Measurements from ENCODE around the gene ESYT3. TPM values are rescaled to one million over a fixed set of nuclear protein-coding genes. Genes with fewer than 3 reads are reported as not detected.
A peak's percentile ranks its signal among the peaks of the same experiment; 100 is the strongest.

Gene ESYT3
- total RNA-seq, 1 experiment from 2014 or later = 6.3 TPM

- Histone ChIP-seq H2AK5ac (ENCODE audit: insufficient read length, low read length) (no peak overlapping the region), H3K79me2 (ENCODE audit: insufficient read depth, low read length) (no peaks in the 10 kb centered on the region), H3K9ac (ENCODE audit: extremely low read depth, insufficient read length, low read length) (no peak overlapping the region), H2BK15ac (ENCODE audit: low read depth, low read length) (no peak overlapping the region), H3K18ac (ENCODE audit: insufficient read length, low read depth, low read length) (no peak overlapping the region), H3K4ac (ENCODE audit: low read depth, low read length) (no peak overlapping the region), H3K23me2 (ENCODE audit: insufficient read length, low read depth, low read length, poor library complexity, severe bottlenecking) (no peaks in the 10 kb centered on the region), H3K27me3 (ENCODE audit: insufficient read depth, low read length) (no peaks in the 10 kb centered on the region), H2BK12ac (ENCODE audit: insufficient read length, low read depth, low read length) (no peak overlapping the region), H3K27ac (ENCODE audit: insufficient read length, low read depth, low read length) (no peak overlapping the region), H2BK120ac (ENCODE audit: low read depth, low read length, poor library complexity, severe bottlenecking) (no peak overlapping the region), H3K79me1 (ENCODE audit: insufficient read depth, low read depth, low read length, poor library complexity, severe bottlenecking) (no peaks in the 10 kb centered on the region), H2BK5ac (ENCODE audit: insufficient read length, low read length) (no peak overlapping the region), H2BK20ac (ENCODE audit: low read depth, low read length, poor library complexity, severe bottlenecking) (no peak overlapping the region), H4K91ac (ENCODE audit: insufficient read length, low read depth, low read length) (no peak overlapping the region), H3K23ac (ENCODE audit: insufficient read length, low read depth, low read length) (no peak overlapping the region), H4K5ac (ENCODE audit: insufficient read length, low read depth, low read length) (no peak overlapping the region), H3K14ac (ENCODE audit: insufficient read depth, low read length) (no peak overlapping the region), H3K56ac (ENCODE audit: insufficient read length, low read depth, low read length) (no peak overlapping the region), H3K9me3 (ENCODE audit: control insufficient read depth, low read depth, low read length) (no peaks in the 10 kb centered on the region), H3K4me1 (ENCODE audit: insufficient read depth, low read length) (no peaks in the 10 kb centered on the region), H3K4me2 (ENCODE audit: insufficient read depth, insufficient read length, low read length) (no peak overlapping the region), H4K8ac (replicated peaks; ENCODE audit: insufficient read length, low read depth, low read length) (no peak overlapping the region), H2AFZ (ENCODE audit: low read length) (no peak overlapping the region), H4K20me1 (ENCODE audit: control insufficient read depth, insufficient read depth, insufficient read length) (no peaks in the 10 kb centered on the region), H3T11ph (ENCODE audit: low read length) (no peak overlapping the region)
- TF ChIP-seq, protein P1, sequence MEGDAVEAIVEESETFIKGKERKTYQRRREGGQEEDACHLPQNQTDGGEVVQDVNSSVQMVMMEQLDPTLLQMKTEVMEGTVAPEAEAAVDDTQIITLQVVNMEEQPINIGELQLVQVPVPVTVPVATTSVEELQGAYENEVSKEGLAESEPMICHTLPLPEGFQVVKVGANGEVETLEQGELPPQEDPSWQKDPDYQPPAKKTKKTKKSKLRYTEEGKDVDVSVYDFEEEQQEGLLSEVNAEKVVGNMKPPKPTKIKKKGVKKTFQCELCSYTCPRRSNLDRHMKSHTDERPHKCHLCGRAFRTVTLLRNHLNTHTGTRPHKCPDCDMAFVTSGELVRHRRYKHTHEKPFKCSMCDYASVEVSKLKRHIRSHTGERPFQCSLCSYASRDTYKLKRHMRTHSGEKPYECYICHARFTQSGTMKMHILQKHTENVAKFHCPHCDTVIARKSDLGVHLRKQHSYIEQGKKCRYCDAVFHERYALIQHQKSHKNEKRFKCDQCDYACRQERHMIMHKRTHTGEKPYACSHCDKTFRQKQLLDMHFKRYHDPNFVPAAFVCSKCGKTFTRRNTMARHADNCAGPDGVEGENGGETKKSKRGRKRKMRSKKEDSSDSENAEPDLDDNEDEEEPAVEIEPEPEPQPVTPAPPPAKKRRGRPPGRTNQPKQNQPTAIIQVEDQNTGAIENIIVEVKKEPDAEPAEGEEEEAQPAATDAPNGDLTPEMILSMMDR (conservative IDR thresholded peaks at IDR 0.05) = no peak
- no peak overlapping the region for H3K4me3 Mint-ChIP-seq
- no peaks in the 10 kb centered on the region; a peak in 1 of 5 replicates for H3K9me3 Mint-ChIP-seq
- peaks cover 0 to 4% (median 0%) of the 10 kb centered on the region in 3 experiments; a peak in 2 of 7 replicates for H3K36me3 Mint-ChIP-seq (ENCODE audit: insufficient read depth in 1 of 3, low read depth in 3 of 3)
- no peaks in the 10 kb centered on the region for H3K27me3 Mint-ChIP-seq (ENCODE audit: low read depth)
- no CpG with 5 or more reads among the region's 6 CpGs for WGBS (ENCODE audit: extremely low coverage, insufficient read length, low lambda C conversion rate)
- H3K4me1 Mint-ChIP-seq = peaks cover 5 to 6% of the 10 kb centered on the region in 2 experiments; a peak in 3 of 4 replicates
- H3K27ac Mint-ChIP-seq = peak overlapping the region in 1 of 3 experiments; percentile 59; a peak in 1 of 7 replicates
- no peak for DNase-seq
Observed at GRCh38 chr3:138463724-138464490, 29.5 kb downstream of the ESYT3 start.
